ENCODE measurements around the gene ARHGAP18. TPM values are rescaled to one million over a fixed set of nuclear protein-coding genes. Genes with fewer than 3 reads are reported as not detected.
A peak's percentile ranks its signal among the peaks of the same experiment; 100 is the strongest.

The ARHGAP18 gene
- total RNA-seq, 8 experiments from 2014 or later, result 0.67 to 99.5 (median 3.6) TPM

GRCh38 chr6:129671442-129672340 lies 38.3 kb downstream of the ARHGAP18 start:
- no peaks in the 10 kb centered on the region for H3K4me1 ChIP-seq (replicated peaks in 1 of 2)
- in situ Hi-C loops (cut with MboI; ENCODE audit: low pct_unique_long_range_greater_than_20kb in 2 of 9, low sequenced_read_pairs in 9 of 9, unreplicated experiment in 9 of 9), result no loop called here
- H3K4me3 ChIP-seq, result no peak overlapping the region
- ATAC-seq (replicated peaks in 6 of 8), result no peak
- 70 to 100% (median 89%) methylated on average over 1 to 10 of the region's 10 CpGs; no CpG with 5 or more reads in 2 of the 10 experiments for WGBS, 10 experiments
- no peak overlapping the region for H3K27ac ChIP-seq

GRCh38 chr6:129670634-129671033 lies 39.3 kb downstream of the ARHGAP18 start:
- in situ Hi-C loops (cut with MboI; ENCODE audit: low pct_unique_long_range_greater_than_20kb in 2 of 9, low sequenced_read_pairs in 9 of 9, unreplicated experiment in 9 of 9), result no loop called here
- ATAC-seq (replicated peaks in 6 of 8), result no peak
- WGBS, 10 experiments, result 73 to 100% (median 100%) methylated on average over 1 to 3 of the region's 3 CpGs; no CpG with 5 or more reads in 1 of the 10 experiments
- Histone ChIP-seq H3K4me1 (replicated peaks in 1 of 2) (no peaks in the 10 kb centered on the region), H3K27ac (no peak overlapping the region), H3K4me3 (no peak overlapping the region)

DNA sequence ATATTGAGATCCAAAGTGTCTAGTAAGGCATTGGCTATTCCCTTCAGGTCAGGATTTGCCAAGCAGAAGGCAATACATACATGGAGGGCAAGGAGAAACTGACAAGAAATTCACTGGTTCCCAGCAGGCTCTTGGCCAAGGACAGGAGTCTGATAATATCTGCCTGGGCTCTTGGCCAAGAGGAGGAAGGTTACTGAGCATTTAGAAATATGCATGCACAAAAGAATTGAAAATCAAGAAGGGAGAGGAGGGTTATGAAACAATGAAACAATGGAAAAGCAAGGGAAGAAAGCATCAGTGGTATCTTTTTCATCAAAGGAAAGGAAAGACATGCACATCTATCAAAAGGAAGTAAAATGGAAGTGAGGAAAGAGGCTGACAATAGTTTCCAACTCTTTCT lies 42.4 kb downstream of the ARHGAP18 start:
- Histone ChIP-seq H3K4me3 (no peak overlapping the region), H3K4me1 (replicated peaks in 1 of 2) (peaks cover 10% of the 10 kb centered on the region in 2 donors), H3K27ac (no peak overlapping the region)
- ATAC-seq (replicated peaks in 6 of 8), result peak in 3 of 8 experiments; percentile 59 to 71 (median 59)
- in situ Hi-C loops (cut with MboI; ENCODE audit: low pct_unique_long_range_greater_than_20kb in 2 of 9, low sequenced_read_pairs in 9 of 9, unreplicated experiment in 9 of 9), result loop anchor here in 1 of 9 experiments (10.0 kb wide), 1 partner anchor 73 kb away; no protein-coding TSS in a partner anchor

- peaks cover 14 to 15% of the 10 kb centered on the region in 2 donors for H3K4me1 ChIP-seq (replicated peaks in 1 of 2)
- in situ Hi-C loops (cut with MboI; ENCODE audit: low pct_unique_long_range_greater_than_20kb in 2 of 9, low sequenced_read_pairs in 9 of 9, unreplicated experiment in 9 of 9), result loop anchor here in 1 of 9 experiments (10.0 kb wide), 1 partner anchor 72 kb away; no protein-coding TSS in a partner anchor
- no peak overlapping the region for H3K4me3 ChIP-seq
- no peak for ATAC-seq (replicated peaks in 6 of 8)
- no peak overlapping the region for H3K27ac ChIP-seq
Observed at GRCh38 chr6:129667034-129667433, 42.9 kb downstream of the ARHGAP18 start.

- Histone ChIP-seq H3K4me1 (replicated peaks in 1 of 2) (peaks cover 20 to 21% of the 10 kb centered on the region in 2 donors), H3K4me3 (no peak overlapping the region), H3K27ac (no peak overlapping the region)
- 80 to 100% (median 88%) methylated on average over 1 to 3 of the region's 3 CpGs; no CpG with 5 or more reads in 1 of the 10 experiments for WGBS, 10 experiments
- ATAC-seq (replicated peaks in 6 of 8), result no peak
- in situ Hi-C loops (cut with MboI; ENCODE audit: low pct_unique_long_range_greater_than_20kb in 2 of 9, low sequenced_read_pairs in 9 of 9, unreplicated experiment in 9 of 9), result loop anchor here in 1 of 9 experiments (10.0 kb wide), 1 partner anchor 71 kb away; no protein-coding TSS in a partner anchor
Observed at GRCh38 chr6:129665555-129665954, 44.4 kb downstream of the ARHGAP18 start.

DNA sequence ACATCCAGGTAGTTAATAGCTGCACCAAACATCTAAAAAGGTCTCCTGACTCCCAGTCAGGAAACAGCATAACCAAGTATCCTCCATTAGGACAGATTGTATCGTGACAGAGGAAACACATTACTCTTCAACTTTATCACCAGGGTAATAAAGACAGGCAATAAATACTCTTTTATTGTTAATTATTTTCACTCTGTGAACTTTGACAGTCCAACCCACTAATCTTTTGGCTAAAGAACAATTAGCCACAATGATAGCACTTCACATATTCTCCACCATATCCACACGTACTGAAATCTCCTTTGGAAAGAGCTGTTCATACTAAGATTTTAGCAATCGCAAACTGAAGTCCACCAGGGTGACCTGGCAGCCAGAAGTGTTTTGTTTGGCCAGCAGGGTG lies 46.4 kb downstream of the ARHGAP18 start:
- 50 to 100% (median 82%) methylated on average over 1 to 3 of the region's 3 CpGs; no CpG with 5 or more reads in 1 of the 10 experiments for WGBS, 10 experiments
- ATAC-seq (replicated peaks in 6 of 8), result peak in 3 of 8 experiments; percentile 35 to 39 (median 38)
- Histone ChIP-seq H3K27ac (no peak overlapping the region), H3K4me3 (no peak overlapping the region), H3K4me1 (replicated peaks in 1 of 2) (peaks cover 20 to 21% of the 10 kb centered on the region in 2 donors)
- in situ Hi-C loops (cut with MboI; ENCODE audit: low pct_unique_long_range_greater_than_20kb in 2 of 9, low sequenced_read_pairs in 9 of 9, unreplicated experiment in 9 of 9), result loop anchor here in 1 of 9 experiments (10.0 kb wide), 1 partner anchor 69 kb away; no protein-coding TSS in a partner anchor

DNA sequence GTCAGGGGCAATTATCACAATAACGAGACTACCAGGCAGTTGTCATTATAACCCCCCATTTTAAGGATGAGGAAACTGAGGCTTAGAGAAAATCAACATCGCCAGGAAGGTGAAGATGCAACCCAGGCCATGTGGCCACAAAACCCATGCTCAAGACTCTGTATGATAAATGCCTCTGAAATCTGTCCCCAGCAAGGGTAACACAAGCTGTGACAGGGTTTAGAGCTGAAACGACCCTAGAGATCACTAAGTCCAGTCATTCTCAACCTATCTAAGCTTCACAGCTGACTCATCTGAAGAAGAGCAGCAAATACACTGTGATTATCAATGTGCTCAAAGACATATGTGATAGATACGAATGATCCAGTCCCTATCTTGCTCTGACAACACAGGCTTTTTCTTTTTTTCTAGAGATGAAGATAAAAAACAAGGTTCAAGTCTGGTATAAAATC lies 47.0 kb downstream of the ARHGAP18 start:
- Histone ChIP-seq H3K27ac (no peak overlapping the region), H3K4me3 (no peak overlapping the region), H3K4me1 (replicated peaks in 1 of 2) (peaks cover 20 to 21% of the 10 kb centered on the region in 2 donors)
- 71 to 100% (median 88%) methylated on average over 1 to 4 of the region's 4 CpGs; no CpG with 5 or more reads in 1 of the 10 experiments for WGBS, 10 experiments
- peak in 2 of 8 experiments; percentile 21 to 30 for ATAC-seq (replicated peaks in 6 of 8)
- in situ Hi-C loops (cut with MboI; ENCODE audit: low pct_unique_long_range_greater_than_20kb in 2 of 9, low sequenced_read_pairs in 9 of 9, unreplicated experiment in 9 of 9), result loop anchor here in 1 of 9 experiments (10.0 kb wide), 1 partner anchor 68 kb away; no protein-coding TSS in a partner anchor

GRCh38 chr6:129662406-129662766 lies 47.6 kb downstream of the ARHGAP18 start:
- in situ Hi-C loops (cut with MboI; ENCODE audit: low pct_unique_long_range_greater_than_20kb in 2 of 9, low sequenced_read_pairs in 9 of 9, unreplicated experiment in 9 of 9), result loop anchor here in 1 of 9 experiments (10.0 kb wide), 1 partner anchor 68 kb away; no protein-coding TSS in a partner anchor
- H3K27ac ChIP-seq, result peak overlapping the region in 1 of 2 donors; percentile 36
- peak in 4 of 8 experiments; percentile 20 to 38 (median 27) for ATAC-seq (replicated peaks in 6 of 8)
- H3K4me3 ChIP-seq, result no peak overlapping the region
- 8 to 71% (median 43%) methylated on average over 1 to 2 of the region's 2 CpGs; no CpG with 5 or more reads in 5 of the 10 experiments for WGBS, 10 experiments
- peaks cover 20 to 22% of the 10 kb centered on the region in 2 donors for H3K4me1 ChIP-seq (replicated peaks in 1 of 2)

GRCh38 chr6:129661536-129662405 lies 48.2 kb downstream of the ARHGAP18 start:
- peaks cover 20 to 26% of the 10 kb centered on the region in 2 donors for H3K4me1 ChIP-seq (replicated peaks in 1 of 2)
- in situ Hi-C loops (cut with MboI; ENCODE audit: low pct_unique_long_range_greater_than_20kb in 2 of 9, low sequenced_read_pairs in 9 of 9, unreplicated experiment in 9 of 9), result loop anchor here in 1 of 9 experiments (10.0 kb wide), 1 partner anchor 67 kb away; no protein-coding TSS in a partner anchor
- 80 to 100% (median 100%) methylated on average over 1 to 5 of the region's 7 CpGs; no CpG with 5 or more reads in 1 of the 10 experiments for WGBS, 10 experiments
- no peak overlapping the region for H3K4me3 ChIP-seq
- ATAC-seq (replicated peaks in 6 of 8), result peak in 7 of 8 experiments; percentile 36 to 87 (median 54)
- H3K27ac ChIP-seq, result peak overlapping the region in 1 of 2 donors; percentile 36

GRCh38 chr6:129660346-129660676 lies 49.7 kb downstream of the ARHGAP18 start:
- Histone ChIP-seq H3K27ac (no peak overlapping the region), H3K4me1 (replicated peaks in 1 of 2) (peaks cover 20 to 26% of the 10 kb centered on the region in 2 donors), H3K4me3 (no peak overlapping the region)
- in situ Hi-C loops (cut with MboI; ENCODE audit: low pct_unique_long_range_greater_than_20kb in 2 of 9, low sequenced_read_pairs in 9 of 9, unreplicated experiment in 9 of 9), result loop anchor here in 1 of 9 experiments (10.0 kb wide), 1 partner anchor 66 kb away; no protein-coding TSS in a partner anchor
- 40 to 100% (median 91%) methylated on average over 1 to 2 of the region's 2 CpGs; no CpG with 5 or more reads in 2 of the 10 experiments for WGBS, 10 experiments
- no peak for ATAC-seq (replicated peaks in 6 of 8)

DNA sequence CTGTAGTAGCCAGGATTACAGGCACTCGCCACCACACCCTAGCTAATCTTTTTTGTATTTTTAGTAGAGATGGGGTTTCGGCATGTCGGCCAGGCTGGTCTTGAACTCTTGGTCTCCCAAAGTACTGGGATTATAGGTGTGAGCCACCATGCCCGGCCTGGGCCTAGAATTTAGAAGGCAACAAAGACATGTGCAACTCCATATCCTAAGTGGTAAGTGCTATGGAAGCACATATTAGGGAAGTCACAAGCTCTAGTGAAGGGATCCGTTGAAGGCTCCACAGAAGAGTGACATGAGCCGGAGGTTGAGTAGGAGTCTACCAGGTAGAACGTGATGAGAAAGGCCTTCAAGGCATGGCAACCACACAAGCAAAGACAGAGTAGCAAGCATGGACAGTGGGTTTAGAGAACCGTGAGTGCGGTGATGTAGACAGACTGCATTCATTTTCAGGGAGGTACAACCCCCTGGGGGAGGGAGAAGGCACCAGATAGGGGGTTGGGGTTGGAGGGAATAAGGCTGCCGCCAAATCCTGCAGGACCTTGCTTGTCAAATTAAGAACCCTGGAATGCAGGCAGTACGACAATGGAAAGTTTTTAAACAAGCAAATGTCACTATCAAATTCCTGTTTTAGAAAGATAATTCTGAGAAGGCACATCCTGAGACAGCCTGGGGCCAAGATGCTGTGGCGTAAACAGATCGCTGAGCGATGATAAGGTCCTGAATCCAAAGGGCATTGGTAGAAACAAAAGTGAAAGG lies 50.2 kb downstream of the ARHGAP18 start:
- in situ Hi-C loops (cut with MboI; ENCODE audit: low pct_unique_long_range_greater_than_20kb in 2 of 9, low sequenced_read_pairs in 9 of 9, unreplicated experiment in 9 of 9), result loop anchor here in 1 of 9 experiments (10.0 kb wide), 1 partner anchor 65 kb away; no protein-coding TSS in a partner anchor
- WGBS, 10 experiments, result 85 to 100% (median 98%) methylated on average over 2 to 10 of the region's 14 CpGs; no CpG with 5 or more reads in 1 of the 10 experiments
- no peak for ATAC-seq (replicated peaks in 6 of 8)
- H3K27ac ChIP-seq, result no peak overlapping the region
- no peak overlapping the region for H3K4me3 ChIP-seq
- H3K4me1 ChIP-seq (replicated peaks in 1 of 2), result peaks cover 20 to 26% of the 10 kb centered on the region in 2 donors

GRCh38 chr6:129659167-129659566 lies 50.8 kb downstream of the ARHGAP18 start:
- no peak overlapping the region for H3K4me3 ChIP-seq
- 70 to 100% (median 92%) methylated on average over 2 to 3 of the region's 3 CpGs; no CpG with 5 or more reads in 1 of the 10 experiments for WGBS, 10 experiments
- peaks cover 20 to 26% of the 10 kb centered on the region in 2 donors for H3K4me1 ChIP-seq (replicated peaks in 1 of 2)
- no peak for ATAC-seq (replicated peaks in 6 of 8)
- no peak overlapping the region for H3K27ac ChIP-seq
- in situ Hi-C loops (cut with MboI; ENCODE audit: low pct_unique_long_range_greater_than_20kb in 2 of 9, low sequenced_read_pairs in 9 of 9, unreplicated experiment in 9 of 9), result no loop called here
